Calu3 (cell line): ENCODE data around the gene ASB10. TPM values are rescaled to one million over a fixed set of nuclear protein-coding genes. Genes with fewer than 3 reads are reported as not detected.
A peak's percentile ranks its signal among the peaks of the same experiment; 100 is the strongest.

Experiments used
- BruUV-seq: library from RNA; stranded (reverse); fragments of 400-500 nt; replicated peaks from 2 replicates; lab custom pipeline; 2021; lab: Mats Ljungman, UMichigan
- CTCF ChIA-PET: fragments of 300-600 bp; sonication (Branson Sonifier 250); formaldehyde crosslinking; loops from one replicate; lab custom pipeline; 2022; ENCODE audit warnings: antibody characterized with exemption; lab: Charles Lee
- DNase-seq: peaks from one replicate; pipeline ENCODE4 v3.0.0; 2022
- H3K27ac Mint-ChIP-seq: one replicate; pipeline ENCODE4 v1.8.0; 2022; ENCODE audit warnings: mixed read lengths; ENCODE audit not compliant: unreplicated experiment
- H3K27me3 Mint-ChIP-seq: one replicate; pipeline ENCODE4 v1.8.0; 2022; ENCODE audit warnings: mixed read lengths; ENCODE audit not compliant: unreplicated experiment
- H3K36me3 Mint-ChIP-seq: one replicate; pipeline ENCODE4 v1.8.0; 2022; ENCODE audit warnings: mild to moderate bottlenecking, moderate library complexity, mixed read lengths; ENCODE audit not compliant: insufficient read depth, unreplicated experiment
- H3K4me1 Mint-ChIP-seq: one replicate; pipeline ENCODE4 v1.8.0; 2022; ENCODE audit warnings: mild to moderate bottlenecking, low read depth, mixed read lengths; ENCODE audit not compliant: unreplicated experiment
- H3K4me3 Mint-ChIP-seq: one replicate; pipeline ENCODE4 v1.8.0; 2022; ENCODE audit warnings: mild to moderate bottlenecking, low read depth, moderate library complexity, mixed read lengths; ENCODE audit not compliant: unreplicated experiment
- H3K9me3 Mint-ChIP-seq: one replicate; pipeline ENCODE4 v1.8.0; 2022; ENCODE audit warnings: low read depth, mixed read lengths; ENCODE audit not compliant: unreplicated experiment
- CTCF ChIP-seq: fragments of 200-600 bp; IDR thresholded peaks from one replicate; pipeline ENCODE4 v1.8.0; 2022; ENCODE audit warnings: antibody characterized with exemption; ENCODE audit not compliant: unreplicated experiment
- intact Hi-C: fragments of 100-400 bp; cut with micrococcal nuclease; formaldehyde crosslinking; loops from one replicate; pipeline ENCODE4 v1.10.0; 2022; ENCODE audit not compliant: unreplicated experiment
- total RNA-seq: library from RNA; stranded (reverse); gene quantifications from 2 replicates; pipeline ENCODE4 v1.2.3, GENCODE V29; 2022

ASB10 gene
- total RNA-seq, 1 experiment from 2014 or later, result not detected

DNA sequence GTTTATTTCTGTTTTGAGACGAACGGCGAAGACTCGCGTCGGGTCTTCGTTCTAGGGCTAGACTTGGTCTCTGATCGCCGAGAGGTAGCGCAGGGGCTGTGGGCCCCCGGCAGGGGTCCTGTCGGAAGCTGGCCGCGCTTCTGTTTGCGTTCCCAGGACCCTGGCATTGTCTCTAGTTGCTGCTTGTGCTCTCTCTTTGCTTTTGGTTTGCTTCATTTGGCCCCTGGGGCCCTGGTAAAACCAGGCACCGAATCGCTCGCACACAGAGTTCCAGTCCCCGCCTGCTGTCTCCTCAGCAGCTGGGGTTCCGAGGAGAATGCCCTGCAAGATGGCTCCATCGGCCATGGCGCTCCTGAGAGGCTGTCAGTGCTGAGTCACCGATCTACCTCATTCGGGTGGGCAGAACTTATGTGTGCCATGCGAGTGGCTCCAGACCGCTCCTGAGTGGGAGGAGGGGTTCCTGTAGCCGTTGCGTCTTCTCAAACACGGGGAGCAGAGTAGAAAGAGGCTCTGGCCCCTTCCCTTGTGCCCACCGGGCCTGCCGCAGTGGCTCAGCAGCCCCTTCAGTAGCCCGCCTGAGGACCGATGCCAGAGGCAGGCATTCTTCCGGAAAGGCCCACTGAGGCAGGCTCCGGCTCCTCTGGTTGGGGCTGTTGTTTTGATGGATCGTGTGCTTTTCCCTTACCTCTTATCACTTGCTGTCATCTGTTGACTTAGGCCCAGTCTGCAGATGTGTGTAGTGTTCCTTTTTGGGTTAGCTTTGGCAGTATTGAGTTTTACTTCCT is 46.1 kb upstream of the ASB10 start:
- H3K4me1 Mint-ChIP-seq, result peaks cover 11% of the 10 kb centered on the region
- H3K9me3 Mint-ChIP-seq, result no peaks in the 10 kb centered on the region
- intact Hi-C loops, result no loop called here
- CTCF ChIA-PET, result interaction anchor here (1.1 kb wide), 1 partner anchor 11 kb away, joined by 3 read pairs; no protein-coding TSS in a partner anchor
- H3K27ac Mint-ChIP-seq, result peak overlapping the region; percentile 88
- peaks cover 28% of the 10 kb centered on the region for H3K36me3 Mint-ChIP-seq
- no peak for TF ChIP-seq CTCF
- BruUV-seq, result TSS peak; percentile 49
- peak overlapping the region; percentile 91 for H3K4me3 Mint-ChIP-seq
- no peaks in the 10 kb centered on the region for H3K27me3 Mint-ChIP-seq
- peak; percentile 46 for DNase-seq

DNA sequence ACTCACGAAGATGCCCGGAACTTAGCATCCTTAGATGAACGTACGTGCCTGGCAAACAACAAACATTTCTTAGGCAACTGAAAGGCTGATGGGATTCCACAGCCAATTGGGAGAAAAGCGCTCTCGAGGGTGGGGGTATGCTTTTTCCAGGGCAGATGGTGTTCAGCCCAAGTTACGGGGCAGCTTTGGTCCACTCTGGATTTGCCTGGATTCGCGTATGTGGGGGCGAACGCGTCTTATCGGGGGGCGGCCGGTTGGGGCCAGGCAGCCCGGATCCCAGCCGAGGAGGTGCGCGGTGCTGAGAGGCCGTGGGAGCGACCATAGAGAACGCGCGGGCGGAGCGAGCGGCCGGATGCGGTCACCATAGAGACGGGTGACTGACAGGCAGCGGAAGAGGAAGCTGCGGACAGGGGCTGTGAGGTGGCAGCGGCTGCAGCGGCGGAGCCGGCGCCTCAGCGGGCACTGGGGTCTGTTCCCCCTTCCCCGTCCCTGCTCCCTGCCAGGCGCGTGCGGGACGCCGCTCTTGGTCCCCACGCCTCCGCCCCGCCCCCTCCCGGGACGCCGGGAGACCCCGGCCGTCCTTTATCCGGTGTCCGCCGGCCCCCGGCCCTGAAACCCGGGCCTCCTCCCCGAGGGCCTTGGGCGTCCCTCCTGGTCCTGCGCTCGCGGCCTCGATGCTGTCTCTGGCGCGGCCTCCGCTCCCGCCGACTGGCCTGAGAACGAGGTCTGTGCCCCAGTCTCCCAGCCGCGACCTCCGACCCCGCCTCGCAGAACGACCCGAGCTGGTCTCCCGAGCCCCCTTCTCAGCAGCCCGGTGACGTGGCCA is 45.3 kb upstream of the ASB10 start, which contains the start of gene CHPF2:
CHPF2 (plus strand) TSS at position 393 of the 826 bp plus-strand sequence. CDS start 1,529 bp downstream, outside the sequence.
- no peak for TF ChIP-seq CTCF
- intact Hi-C loops, result no loop called here
- peaks cover 32% of the 10 kb centered on the region for H3K36me3 Mint-ChIP-seq
- H3K4me3 Mint-ChIP-seq, result peak within 1 kb of the TSS; percentile 91
- H3K9me3 Mint-ChIP-seq, result no peaks in the 10 kb centered on the region
- peaks cover 11% of the 10 kb centered on the region for H3K4me1 Mint-ChIP-seq
- no TSS peak for BruUV-seq
- CTCF ChIA-PET, result interaction anchor here (1.1 kb wide), 1 partner anchor 12 kb away, joined by 3 read pairs; no protein-coding TSS in a partner anchor
- peak; percentile 89 for DNase-seq
- no peaks in the 10 kb centered on the region for H3K27me3 Mint-ChIP-seq
- peak within 1 kb of the TSS; percentile 88 for H3K27ac Mint-ChIP-seq

GRCh38 chr7:151231080-151231479 is 44.0 kb upstream of the ASB10 start:
- BruUV-seq, result no TSS peak
- DNase-seq, result no peak
- no peak for TF ChIP-seq CTCF
- Mint-ChIP-seq H3K4me1 (peaks cover 11% of the 10 kb centered on the region), H3K27me3 (no peaks in the 10 kb centered on the region), H3K9me3 (no peaks in the 10 kb centered on the region), H3K4me3 (no peak overlapping the region), H3K36me3 (peaks cover 44% of the 10 kb centered on the region), H3K27ac (no peak overlapping the region)
- intact Hi-C loops, result no loop called here
- CTCF ChIA-PET, result no interaction called here

DNA sequence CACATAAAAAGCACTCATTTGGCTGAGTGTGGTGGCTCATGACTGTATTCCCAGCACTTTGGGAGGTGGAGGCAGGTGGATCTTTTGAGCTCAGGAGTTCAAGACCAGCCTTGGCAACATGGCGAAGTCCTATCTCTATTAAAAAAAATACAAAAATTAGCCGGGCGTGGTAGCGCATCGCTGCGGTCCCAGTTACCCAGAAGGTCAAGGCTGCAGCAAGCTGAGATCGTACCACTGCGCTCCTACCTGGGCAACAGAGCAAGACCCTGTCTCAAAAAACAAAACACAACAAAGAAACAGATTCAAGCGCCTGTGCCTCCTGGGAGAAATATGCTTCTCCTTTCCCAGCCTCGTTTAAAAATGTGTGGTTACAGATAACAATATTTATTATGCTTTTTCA is 42.2 kb upstream of the ASB10 start:
- Mint-ChIP-seq H3K4me1 (peaks cover 23% of the 10 kb centered on the region), H3K27me3 (no peaks in the 10 kb centered on the region), H3K4me3 (no peak overlapping the region), H3K27ac (no peak overlapping the region), H3K9me3 (no peaks in the 10 kb centered on the region), H3K36me3 (peaks cover 54% of the 10 kb centered on the region)
- CTCF ChIA-PET, result no interaction called here
- intact Hi-C loops, result no loop called here
- no TSS peak for BruUV-seq
- TF ChIP-seq CTCF, result no peak
- DNase-seq, result no peak
